BJ (cell line): ENCODE measurements around the gene IGFBP2. TPM values are rescaled to one million over a fixed set of nuclear protein-coding genes. Genes with fewer than 3 reads are reported as not detected.

Experiments used
- CTCF ChIA-PET: fragments of 350-600 bp; formaldehyde crosslinking; extraction: SDS; loops from one replicate; lab custom pipeline; 2021; ENCODE audit warnings: antibody characterized with exemption, inconsistent platforms; lab: Yijun Ruan, JAX
- POLR2A ChIA-PET: fragments of 300-600 bp; sonication (Branson Sonifier 250); formaldehyde crosslinking; extraction: SDS; loops from one replicate; lab custom pipeline; 2021; ENCODE audit warnings: antibody characterized with exemption; lab: Charles Lee
- DNase-seq: peaks from one replicate; pipeline ENCODE4 v3.0.0-alpha.2; 2011; ENCODE audit warnings: low read depth
- H3K27me3 ChIP-seq: 2 replicates; pipeline ENCODE4 v1.6.0; 2011; ENCODE audit warnings: low read length; ENCODE audit not compliant: control insufficient read depth, insufficient read depth
- H3K36me3 ChIP-seq: 2 replicates; pipeline ENCODE4 v1.5.1; 2011; ENCODE audit warnings: low read length; ENCODE audit not compliant: control insufficient read depth, insufficient read depth
- H3K4me3 ChIP-seq: 2 replicates; pipeline ENCODE4 v1.5.1; 2011; ENCODE audit warnings: low read depth, mild to moderate bottlenecking, control low read depth, low read length
- CTCF ChIP-seq: IDR thresholded peaks from 2 replicates; pipeline ENCODE4 v1.5.1; 2011; ENCODE audit warnings: low read depth, mild to moderate bottlenecking, control low read depth, inconsistent platforms, low read length, moderate library complexity; ENCODE audit not compliant: insufficient read depth
- polyA minus RNA-seq: library from RNA; depleted of rRNA, polyadenylated mRNA; stranded (reverse); fragments of >200 nt; gene quantifications from 2 replicates; pipeline ENCODE4 v1.2.3, GENCODE V29; 2011; rRNA and poly(A)+ RNA removed
- polyA plus RNA-seq: library from polyadenylated mRNA; depleted of rRNA; stranded (reverse); fragments of >200 nt; gene quantifications from 2 replicates; pipeline ENCODE4 v1.2.3, GENCODE V29; 2011; rRNA removed

The IGFBP2 gene
- 122 and 142 TPM in 2 replicates for polyA plus RNA-seq
- 30.7 and 38.3 TPM in 2 replicates for polyA minus RNA-seq

- Histone ChIP-seq H3K36me3 (no peaks in the 10 kb centered on the region), H3K4me3 (peak within 1 kb of the TSS; percentile 56), H3K27me3 (peaks cover 11% of the 10 kb centered on the region)
- CTCF ChIA-PET = interaction anchor here (2.4 kb wide), 1 partner anchor 114 kb away, joined by 8 read pairs; no protein-coding TSS in a partner anchor
- POLR2A ChIA-PET = no interaction called here
- TF ChIP-seq CTCF = no peak
- DNase-seq = no peak
Observed at GRCh38 chr2:216632952-216633615, at the start of gene IGFBP2. Gene IGFBP2 (plus strand): TSS chr2:216633420. CDS start chr2:216633524, 104 bp downstream.

GRCh38 chr2:216583606-216584005, 49.6 kb upstream of the IGFBP2 start:
- DNase-seq = no peak
- no peak overlapping the region for H3K4me3 ChIP-seq
- H3K36me3 ChIP-seq = no peaks in the 10 kb centered on the region
- POLR2A ChIA-PET = no interaction called here
- CTCF ChIA-PET = interaction anchor here (1.1 to 2.2 kb wide), 3 partner anchors 9 to 82 kb away, joined by 3 to 11 read pairs (median 3); no protein-coding TSS in a partner anchor
- peaks cover 6% of the 10 kb centered on the region for H3K27me3 ChIP-seq
- TF ChIP-seq CTCF = no peak

GRCh38 chr2:216584112-216584511, 49.1 kb upstream of the IGFBP2 start:
- Histone ChIP-seq H3K4me3 (no peak overlapping the region), H3K27me3 (peaks cover 6% of the 10 kb centered on the region), H3K36me3 (no peaks in the 10 kb centered on the region)
- CTCF ChIA-PET = interaction anchor here (1.1 to 2.2 kb wide), 3 partner anchors 8 to 81 kb away, joined by 3 to 11 read pairs (median 3); no protein-coding TSS in a partner anchor
- DNase-seq = no peak
- POLR2A ChIA-PET = interaction anchor here (0.6 kb wide), 1 partner anchor 730 kb away, joined by 4 read pairs; no protein-coding TSS in a partner anchor
- no peak for TF ChIP-seq CTCF

GRCh38 chr2:216585441-216585840, 47.8 kb upstream of the IGFBP2 start:
- POLR2A ChIA-PET = no interaction called here

More at GRCh38 chr2:216585441-216585840, 47.8 kb upstream of the IGFBP2 start:
- TF ChIP-seq CTCF = no peak
- CTCF ChIA-PET = no interaction called here
- peaks cover 6% of the 10 kb centered on the region for H3K27me3 ChIP-seq
- no peaks in the 10 kb centered on the region for H3K36me3 ChIP-seq
- DNase-seq = no peak
- no peak overlapping the region for H3K4me3 ChIP-seq
